Mammary epithelial cell (primary cell): ENCODE results near the gene MEF2C.

Experiments used
- EZH2 ChIP-seq: IDR thresholded peaks from 2 replicates; pipeline ENCODE4 v1.6.1; 2012; ENCODE audit warnings: low read length, inconsistent platforms, borderline replicate concordance
- TF ChIP-seq, protein P1 (sequence below), 2 donors: IDR thresholded peaks in 1 of 2; conservative IDR thresholded peaks in 1 of 2; 2 replicates each; pipeline ENCODE4 v1.5.1; 2011 to 2012; ENCODE audit warnings: inconsistent platforms in 2 of 2, low read length in 2 of 2, mild to moderate bottlenecking in 2 of 2, control low read depth in 1 of 2, low read depth in 1 of 2; ENCODE audit not compliant: insufficient read depth in 1 of 2; ENCODE audit errors: extremely low read depth in 1 of 2

- TF ChIP-seq, protein P1, sequence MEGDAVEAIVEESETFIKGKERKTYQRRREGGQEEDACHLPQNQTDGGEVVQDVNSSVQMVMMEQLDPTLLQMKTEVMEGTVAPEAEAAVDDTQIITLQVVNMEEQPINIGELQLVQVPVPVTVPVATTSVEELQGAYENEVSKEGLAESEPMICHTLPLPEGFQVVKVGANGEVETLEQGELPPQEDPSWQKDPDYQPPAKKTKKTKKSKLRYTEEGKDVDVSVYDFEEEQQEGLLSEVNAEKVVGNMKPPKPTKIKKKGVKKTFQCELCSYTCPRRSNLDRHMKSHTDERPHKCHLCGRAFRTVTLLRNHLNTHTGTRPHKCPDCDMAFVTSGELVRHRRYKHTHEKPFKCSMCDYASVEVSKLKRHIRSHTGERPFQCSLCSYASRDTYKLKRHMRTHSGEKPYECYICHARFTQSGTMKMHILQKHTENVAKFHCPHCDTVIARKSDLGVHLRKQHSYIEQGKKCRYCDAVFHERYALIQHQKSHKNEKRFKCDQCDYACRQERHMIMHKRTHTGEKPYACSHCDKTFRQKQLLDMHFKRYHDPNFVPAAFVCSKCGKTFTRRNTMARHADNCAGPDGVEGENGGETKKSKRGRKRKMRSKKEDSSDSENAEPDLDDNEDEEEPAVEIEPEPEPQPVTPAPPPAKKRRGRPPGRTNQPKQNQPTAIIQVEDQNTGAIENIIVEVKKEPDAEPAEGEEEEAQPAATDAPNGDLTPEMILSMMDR (conservative IDR thresholded peaks at IDR 0.05 in 1 of 2, IDR thresholded peaks at IDR 0.05 in 1 of 2; ENCODE audit: extremely low read depth in 1 of 2, insufficient read depth in 1 of 2, low read depth in 1 of 2, low read length in 2 of 2), result no peak
- no peak for TF ChIP-seq EZH2
These were observed 10.0 kb downstream of the MEF2C start for GRCh38 chr5:88872971-88873370.
